ENCODE results near the gene RXFP4.

The RXFP4 gene

DNA sequence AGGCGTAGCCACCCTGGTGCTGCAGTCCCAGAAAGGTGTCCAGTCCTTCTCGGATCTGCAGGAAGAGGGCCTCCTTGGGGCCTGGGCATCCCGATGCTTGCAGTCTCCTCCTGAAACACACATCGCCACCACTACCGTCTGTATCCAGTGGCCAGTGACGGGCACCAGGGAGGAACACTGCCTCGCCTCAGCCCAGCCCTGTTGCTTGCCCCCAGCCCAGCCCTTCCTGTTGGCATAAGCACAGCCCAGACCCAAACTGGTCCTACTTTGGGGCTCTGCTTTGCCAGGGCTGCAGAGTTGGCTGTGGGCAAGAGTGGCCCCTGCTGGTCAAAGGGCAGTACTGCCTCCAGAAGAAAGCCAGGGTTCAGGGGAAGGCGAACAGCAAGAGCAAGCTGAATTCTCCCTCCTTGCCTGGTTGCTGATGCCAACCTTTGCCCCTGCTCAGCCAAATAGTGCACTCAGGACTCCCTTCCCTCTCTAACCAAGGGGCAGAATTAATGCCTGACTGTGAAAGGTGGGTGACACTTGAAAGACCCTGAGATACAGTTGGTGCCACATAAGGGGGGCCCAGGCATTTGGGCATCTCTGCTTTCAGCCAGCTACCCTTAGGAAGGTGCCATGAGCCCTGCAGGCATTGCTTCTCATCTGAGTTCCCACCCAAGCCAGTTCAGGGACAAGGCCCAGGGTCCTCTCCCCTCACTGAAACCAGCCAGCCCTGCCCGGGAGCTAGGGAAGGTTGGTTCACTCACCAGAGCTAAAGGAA lies 48.0 kb downstream of the RXFP4 start:
- Histone ChIP-seq H3K4me1 (ENCODE audit: control insufficient read depth, insufficient read depth, low read length, unreplicated experiment) (peaks cover 13% of the 10 kb centered on the region), H3K36me3 (ENCODE audit: insufficient read depth, low read length) (no peaks in the 10 kb centered on the region), H2AFZ (ENCODE audit: low read length, unreplicated experiment) (peak overlapping the region; percentile 76), H3K27me3 (ENCODE audit: insufficient read depth, low read length) (no peaks in the 10 kb centered on the region), H3K4me3 (ENCODE audit: low read depth, low read length) (no peak overlapping the region; the same call in 1 of the 2 replicates), H3K79me2 (ENCODE audit: control insufficient read depth, insufficient read depth, low read length, unreplicated experiment) (no peaks in the 10 kb centered on the region), H3K27ac (ENCODE audit: low read depth, low read length) (no peak overlapping the region)

DNA sequence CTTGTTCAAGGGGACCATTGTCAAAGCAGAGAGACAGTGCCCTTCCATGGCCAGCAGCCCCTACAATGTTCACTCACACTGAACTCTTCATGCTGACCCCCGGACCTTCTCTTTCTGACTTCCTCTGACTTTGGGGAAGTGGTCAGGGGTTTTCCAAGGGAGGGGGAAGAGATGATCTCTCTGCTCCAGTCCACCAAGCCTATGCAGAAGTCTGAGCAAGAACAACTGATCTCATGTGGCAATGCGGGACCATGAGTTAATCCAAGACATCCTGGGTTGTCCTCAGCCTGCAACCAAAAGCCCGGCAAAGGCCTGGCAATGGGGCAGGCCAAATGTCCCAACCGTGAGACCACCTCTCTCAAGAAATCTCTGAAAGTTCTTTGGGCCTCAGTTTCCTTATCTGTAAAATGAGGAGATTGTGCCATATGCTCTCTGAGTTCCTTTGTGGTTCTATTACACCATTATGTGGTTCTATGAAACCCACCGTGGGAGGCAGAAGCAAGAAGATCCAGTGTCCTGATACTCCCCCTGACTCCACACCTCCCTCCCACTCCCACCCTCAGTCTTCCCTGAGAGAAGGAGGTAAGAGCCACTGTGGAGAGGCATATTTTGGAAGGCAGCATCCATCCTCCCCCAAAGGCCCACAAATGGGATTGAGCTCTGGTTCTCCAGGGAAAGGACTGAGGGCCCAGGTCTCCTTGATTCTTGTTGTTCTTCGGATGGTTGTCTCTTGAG lies 48.7 kb downstream of the RXFP4 start:
- Histone ChIP-seq H3K27me3 (ENCODE audit: insufficient read depth, low read length) (no peaks in the 10 kb centered on the region), H3K79me2 (ENCODE audit: control insufficient read depth, insufficient read depth, low read length, unreplicated experiment) (no peaks in the 10 kb centered on the region), H3K4me3 (ENCODE audit: low read depth, low read length) (no peak overlapping the region), H2AFZ (ENCODE audit: low read length, unreplicated experiment) (no peak overlapping the region), H3K36me3 (ENCODE audit: insufficient read depth, low read length) (no peaks in the 10 kb centered on the region), H3K4me1 (ENCODE audit: control insufficient read depth, insufficient read depth, low read length, unreplicated experiment) (peaks cover 13% of the 10 kb centered on the region), H3K27ac (ENCODE audit: low read depth, low read length) (no peak overlapping the region)

All from ACC112 (cell line).